Measurements from ENCODE around the gene HAPLN3.

DNA sequence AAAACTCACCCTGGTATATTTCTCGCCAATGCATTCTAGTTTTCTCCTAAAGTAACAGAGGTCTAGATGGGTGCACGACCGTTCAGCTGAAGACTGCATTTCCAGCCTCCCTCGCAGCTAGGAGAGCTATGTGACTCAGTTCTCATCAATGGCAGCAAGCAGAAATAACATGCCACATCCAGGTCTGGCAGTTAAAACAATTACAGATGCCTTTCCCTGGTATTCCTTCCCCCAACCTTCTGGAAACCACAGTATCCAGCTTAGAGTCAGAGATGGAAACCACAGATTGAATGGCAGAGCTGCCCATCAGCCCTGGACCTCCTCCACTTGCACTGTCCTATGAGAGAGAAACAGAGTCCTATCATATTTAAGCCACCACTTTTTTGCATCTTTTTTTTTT is 4.8 kb downstream of the HAPLN3 start:
- TF ChIP-seq IKZF2 (IDR thresholded peaks at IDR 0.05) = no peak
- TF ChIP-seq, protein P1, sequence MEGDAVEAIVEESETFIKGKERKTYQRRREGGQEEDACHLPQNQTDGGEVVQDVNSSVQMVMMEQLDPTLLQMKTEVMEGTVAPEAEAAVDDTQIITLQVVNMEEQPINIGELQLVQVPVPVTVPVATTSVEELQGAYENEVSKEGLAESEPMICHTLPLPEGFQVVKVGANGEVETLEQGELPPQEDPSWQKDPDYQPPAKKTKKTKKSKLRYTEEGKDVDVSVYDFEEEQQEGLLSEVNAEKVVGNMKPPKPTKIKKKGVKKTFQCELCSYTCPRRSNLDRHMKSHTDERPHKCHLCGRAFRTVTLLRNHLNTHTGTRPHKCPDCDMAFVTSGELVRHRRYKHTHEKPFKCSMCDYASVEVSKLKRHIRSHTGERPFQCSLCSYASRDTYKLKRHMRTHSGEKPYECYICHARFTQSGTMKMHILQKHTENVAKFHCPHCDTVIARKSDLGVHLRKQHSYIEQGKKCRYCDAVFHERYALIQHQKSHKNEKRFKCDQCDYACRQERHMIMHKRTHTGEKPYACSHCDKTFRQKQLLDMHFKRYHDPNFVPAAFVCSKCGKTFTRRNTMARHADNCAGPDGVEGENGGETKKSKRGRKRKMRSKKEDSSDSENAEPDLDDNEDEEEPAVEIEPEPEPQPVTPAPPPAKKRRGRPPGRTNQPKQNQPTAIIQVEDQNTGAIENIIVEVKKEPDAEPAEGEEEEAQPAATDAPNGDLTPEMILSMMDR (IDR thresholded peaks at IDR 0.05 in 2 of 3, conservative IDR thresholded peaks at IDR 0.05 in 1 of 3; ENCODE audit: control insufficient read depth in 2 of 3, extremely low read depth in 1 of 3, insufficient read depth in 1 of 3, low read depth in 3 of 3, low read length in 3 of 3) = no peak
- TF ChIP-seq EP300 (IDR thresholded peaks at IDR 0.05; ENCODE audit: borderline replicate concordance in 1 of 2, control insufficient read depth in 1 of 2, low read depth in 2 of 2, low read length in 2 of 2) = no peak
- no peak for TF ChIP-seq RAD21 (IDR thresholded peaks at IDR 0.05; ENCODE audit: insufficient read depth, low read depth, low read length)
- no peak for TF ChIP-seq ATF3 (IDR thresholded peaks at IDR 0.05; ENCODE audit: borderline replicate concordance, extremely low read depth, low read depth, low read length)
- TF ChIP-seq PAX5 (IDR thresholded peaks at IDR 0.05; ENCODE audit: borderline replicate concordance, low read depth, low read length) = no peak
- TF ChIP-seq CBFB (IDR thresholded peaks at IDR 0.05; ENCODE audit: low read depth) = no peak
- no peak for TF ChIP-seq IKZF1 (conservative IDR thresholded peaks at IDR 0.05)
- TF ChIP-seq POLR2AphosphoS5 (IDR thresholded peaks at IDR 0.05; ENCODE audit: low read length) = no peak
- TF ChIP-seq RFX5 (IDR thresholded peaks at IDR 0.05; ENCODE audit: low read depth, low read length) = no peak
